Keratinocyte (primary cell): ENCODE results near the gene CUX1. TPM values are rescaled to one million over a fixed set of nuclear protein-coding genes. Genes with fewer than 3 reads are reported as not detected.
A peak's percentile ranks its signal among the peaks of the same experiment; 100 is the strongest.
"Not testable (repeated sequence)": the region's sequence is repeated elsewhere in the genome, so short reads cannot be mapped to it uniquely, and the experiment has no call there.

Experiments used
- DNase-seq: peaks from one replicate; pipeline ENCODE4 v3.0.0-alpha.2; 2011; ENCODE audit warnings: low read depth, missing footprints, low spot score
- FAIRE-seq: peaks from 2 replicates; lab custom pipeline; 2011; peaks lifted over from hg19 to GRCh38; lab: Jason Lieb, UNC
- H2AFZ ChIP-seq: 2 replicates; pipeline ENCODE4 v1.6.0; 2012; ENCODE audit warnings: low read length, control low read depth, inconsistent platforms; ENCODE audit not compliant: control insufficient read depth
- H3K27ac ChIP-seq: 2 replicates; pipeline ENCODE4 v1.5.1; 2011; ENCODE audit warnings: low read length; ENCODE audit not compliant: control insufficient read depth, insufficient read depth
- H3K27me3 ChIP-seq: 3 replicates; pipeline ENCODE4 v1.6.0; 2011; ENCODE audit warnings: low read length; ENCODE audit not compliant: control insufficient read depth, insufficient read depth; ENCODE audit errors: extremely low read depth
- H3K36me3 ChIP-seq, 2 experiments: 2 replicates in 1 of 2; 3 replicates in 1 of 2; pipeline ENCODE4 v1.5.1; 2011; ENCODE audit warnings: low read length in 2 of 2, mild to moderate bottlenecking in 1 of 2; ENCODE audit not compliant: control insufficient read depth in 2 of 2, insufficient read depth in 2 of 2; ENCODE audit errors: extremely low read depth in 1 of 2
- H3K4me1 ChIP-seq: 3 replicates; pipeline ENCODE4 v1.5.1; 2011; ENCODE audit warnings: low read length; ENCODE audit not compliant: control insufficient read depth, insufficient read depth; ENCODE audit errors: extremely low read depth
- H3K4me2 ChIP-seq: 3 replicates; pipeline ENCODE4 v1.6.0; 2011; ENCODE audit warnings: low read depth, low read length; ENCODE audit not compliant: control insufficient read depth, insufficient read depth; ENCODE audit errors: extremely low read depth
- H3K4me3 ChIP-seq, 3 experiments: fragments of 200-600 bp in 1 of 3; sonication (generic) in 1 of 3; 2 replicates in 2 of 3; 3 replicates in 1 of 3; pipeline ENCODE4 v1.5.1; 2011 to 2016; ENCODE audit warnings: low read length in 3 of 3, mild to moderate bottlenecking in 3 of 3, control low read depth in 2 of 3, inconsistent platforms in 1 of 3, low read depth in 1 of 3, mixed read lengths in 1 of 3, mixed run types in 1 of 3, moderate library complexity in 1 of 3; ENCODE audit not compliant: control insufficient read depth in 2 of 3, insufficient read depth in 2 of 3; ENCODE audit errors: extremely low read depth in 1 of 3
- H3K79me2 ChIP-seq: 2 replicates; pipeline ENCODE4 v1.6.0; 2012; ENCODE audit warnings: low read length; ENCODE audit not compliant: control insufficient read depth, insufficient read depth
- H3K9ac ChIP-seq: 3 replicates; pipeline ENCODE4 v1.6.0; 2011; ENCODE audit warnings: low read length; ENCODE audit not compliant: control insufficient read depth, insufficient read depth; ENCODE audit errors: extremely low read depth
- H3K9me1 ChIP-seq: 3 replicates; pipeline ENCODE4 v1.6.0; 2011; ENCODE audit warnings: low read length; ENCODE audit not compliant: control insufficient read depth, insufficient read depth; ENCODE audit errors: extremely low read depth
- H3K9me3 ChIP-seq: 2 replicates; pipeline ENCODE4 v1.5.1; 2012; ENCODE audit warnings: low read depth, low read length; ENCODE audit not compliant: control insufficient read depth
- H4K20me1 ChIP-seq: 3 replicates; pipeline ENCODE4 v1.6.0; 2011; ENCODE audit warnings: low read length; ENCODE audit not compliant: control insufficient read depth, insufficient read depth; ENCODE audit errors: extremely low read depth
- CTCF ChIP-seq, 3 experiments: IDR thresholded peaks in 1 of 3; conservative IDR thresholded peaks in 1 of 3; optimal IDR thresholded peaks in 1 of 3; 2 replicates in 2 of 3; 3 replicates in 1 of 3; pipeline versions ENCODE3 to v1.5.1; 2011; ENCODE audit warnings: low read length in 3 of 3, mild to moderate bottlenecking in 3 of 3, moderate library complexity in 2 of 3, control low read depth in 1 of 3, inconsistent platforms in 1 of 3; ENCODE audit not compliant: insufficient read depth in 2 of 3; ENCODE audit errors: extremely low read depth in 1 of 3
- EZH2 ChIP-seq: IDR thresholded peaks from one replicate; pipeline ENCODE4 v1.6.1; 2012; ENCODE audit warnings: inconsistent platforms, mild to moderate bottlenecking, low read length, moderate library complexity
- dilution Hi-C: fragments of 300-500 bp; cut with MboI; formaldehyde crosslinking; loops from one replicate; pipeline ENCODE4 v1.7.0; 2020; ENCODE audit warnings: low sequenced_read_pairs; ENCODE audit not compliant: extremely low pct_ligation_motif_present
- polyA plus RNA-seq, 5 experiments: library from polyadenylated mRNA; depleted of rRNA in 3 of 5; stranded (reverse) in 3 of 5; stranded (forward) in 1 of 5; unstranded in 1 of 5; fragments of >200 nt; gene quantifications; 1 replicate in 1 of 5; 2 replicates in 3 of 5; 3 replicates in 1 of 5; pipeline versions ENCODE4 v1.2.1 to v1.2.3, GENCODE V29; 2011 to 2012; ENCODE audit warnings: missing spikeins in 2 of 5, low read depth in 1 of 5, low replicate concordance in 1 of 5

Gene CUX1
- polyA plus RNA-seq, 1 donor (not counting 4 experiments of a cell fraction or from before 2014, with no cell fraction given), result 18.3 TPM

GRCh38 chr7:102050864-102051460, 233.5 kb downstream of the CUX1 start:
- DNase-seq, result no peak
- peaks cover 2% of the 10 kb centered on the region for H3K9me1 ChIP-seq
- no peak overlapping the region for H3K4me3 ChIP-seq
- H3K4me1 ChIP-seq, result peaks cover 12% of the 10 kb centered on the region
- no peak for TF ChIP-seq CTCF (optimal IDR thresholded peaks at IDR 0.05 in 1 of 3, IDR thresholded peaks at IDR 0.05 in 1 of 3, conservative IDR thresholded peaks at IDR 0.05 in 1 of 3; ENCODE audit: extremely low read depth in 1 of 3, insufficient read depth in 2 of 3, low read length in 3 of 3)
- H3K4me2 ChIP-seq, result peak overlapping the region; percentile 31
- H3K36me3 ChIP-seq, result no peaks in the 10 kb centered on the region
- FAIRE-seq, result no peak
- peak overlapping the region; percentile 68 for H2AFZ ChIP-seq
- peak overlapping the region; percentile 2 for H3K27ac ChIP-seq
- no peaks in the 10 kb centered on the region for H4K20me1 ChIP-seq
- H3K27me3 ChIP-seq, result no peaks in the 10 kb centered on the region
- no peaks in the 10 kb centered on the region for H3K79me2 ChIP-seq
- H3K9ac ChIP-seq, result no peak overlapping the region
- no peaks in the 10 kb centered on the region for H3K9me3 ChIP-seq
- dilution Hi-C loops, result no loop called here

GRCh38 chr7:102051736-102052135, 234.3 kb downstream of the CUX1 start:
- FAIRE-seq, dilution Hi-C loops, DNase-seq: not testable (repeated sequence)

GRCh38 chr7:102054158-102054557, 236.7 kb downstream of the CUX1 start:
- Histone ChIP-seq H3K79me2 (no peaks in the 10 kb centered on the region), H3K36me3 (no peaks in the 10 kb centered on the region), H3K4me3 (no peak overlapping the region), H3K4me2 (no peak overlapping the region), H3K27ac (no peak overlapping the region), H3K9me1 (peaks cover 2% of the 10 kb centered on the region), H3K9ac (no peak overlapping the region), H4K20me1 (no peaks in the 10 kb centered on the region), H3K9me3 (no peaks in the 10 kb centered on the region), H3K4me1 (peaks cover 12% of the 10 kb centered on the region), H2AFZ (no peak overlapping the region), H3K27me3 (no peaks in the 10 kb centered on the region)
- no peak for TF ChIP-seq EZH2
- TF ChIP-seq CTCF (optimal IDR thresholded peaks at IDR 0.05 in 1 of 3, IDR thresholded peaks at IDR 0.05 in 1 of 3, conservative IDR thresholded peaks at IDR 0.05 in 1 of 3; ENCODE audit: extremely low read depth in 1 of 3, insufficient read depth in 2 of 3, low read length in 3 of 3), result no peak
- FAIRE-seq (no peak), DNase-seq (no peak)
- dilution Hi-C loops, result no loop called here

More at GRCh38 chr7:102051736-102052135, 234.3 kb downstream of the CUX1 start:
- H3K9me3 ChIP-seq, H3K9me1 ChIP-seq, H4K20me1 ChIP-seq, H3K9ac ChIP-seq, H3K36me3 ChIP-seq, H2AFZ ChIP-seq, H3K27ac ChIP-seq, H3K79me2 ChIP-seq, H3K27me3 ChIP-seq, H3K4me3 ChIP-seq: not testable (repeated sequence)
- H3K4me1 ChIP-seq, result peaks cover 12% of the 10 kb centered on the region
- peak overlapping the region; percentile 31 for H3K4me2 ChIP-seq
